BJ (cell line): ENCODE measurements around the gene ATP5PB. TPM values are rescaled to one million over a fixed set of nuclear protein-coding genes. Genes with fewer than 3 reads are reported as not detected.

Experiments
- CTCF ChIA-PET: fragments of 350-600 bp; formaldehyde crosslinking; extraction: SDS; loops from one replicate; lab custom pipeline; 2021; ENCODE audit warnings: antibody characterized with exemption, inconsistent platforms; lab: Yijun Ruan, JAX
- POLR2A ChIA-PET: fragments of 300-600 bp; sonication (Branson Sonifier 250); formaldehyde crosslinking; extraction: SDS; loops from one replicate; lab custom pipeline; 2021; ENCODE audit warnings: antibody characterized with exemption; lab: Charles Lee
- DNase-seq: peaks from one replicate; pipeline ENCODE4 v3.0.0-alpha.2; 2011; ENCODE audit warnings: low read depth
- H3K27me3 ChIP-seq: 2 replicates; pipeline ENCODE4 v1.6.0; 2011; ENCODE audit warnings: low read length; ENCODE audit not compliant: control insufficient read depth, insufficient read depth
- H3K36me3 ChIP-seq: 2 replicates; pipeline ENCODE4 v1.5.1; 2011; ENCODE audit warnings: low read length; ENCODE audit not compliant: control insufficient read depth, insufficient read depth
- H3K4me3 ChIP-seq: 2 replicates; pipeline ENCODE4 v1.5.1; 2011; ENCODE audit warnings: low read depth, mild to moderate bottlenecking, control low read depth, low read length
- polyA plus RNA-seq: library from polyadenylated mRNA; depleted of rRNA; stranded (reverse); fragments of >200 nt; gene quantifications from 2 replicates; pipeline ENCODE4 v1.2.3, GENCODE V29; 2011; rRNA removed
- small RNA-seq: library from RNA; depleted of rRNA; stranded (forward); fragments of <200 nt; gene quantifications from one replicate; pipeline ENCODE3, GENCODE V24; 2012; ENCODE audit warnings: low replicate concordance, low read depth; ENCODE audit not compliant: insufficient read length
- TF ChIP-seq, protein P1 (sequence below): IDR thresholded peaks from 2 replicates; pipeline ENCODE4 v1.5.1; 2011; ENCODE audit warnings: low read depth, mild to moderate bottlenecking, control low read depth, inconsistent platforms, low read length, moderate library complexity; ENCODE audit not compliant: insufficient read depth

Gene ATP5PB
- polyA plus RNA-seq, 1 experiment, result 224 TPM

GRCh38 chr1:111509997-111510375 lies 60.7 kb downstream of the ATP5PB start:
- TF ChIP-seq, protein P1, sequence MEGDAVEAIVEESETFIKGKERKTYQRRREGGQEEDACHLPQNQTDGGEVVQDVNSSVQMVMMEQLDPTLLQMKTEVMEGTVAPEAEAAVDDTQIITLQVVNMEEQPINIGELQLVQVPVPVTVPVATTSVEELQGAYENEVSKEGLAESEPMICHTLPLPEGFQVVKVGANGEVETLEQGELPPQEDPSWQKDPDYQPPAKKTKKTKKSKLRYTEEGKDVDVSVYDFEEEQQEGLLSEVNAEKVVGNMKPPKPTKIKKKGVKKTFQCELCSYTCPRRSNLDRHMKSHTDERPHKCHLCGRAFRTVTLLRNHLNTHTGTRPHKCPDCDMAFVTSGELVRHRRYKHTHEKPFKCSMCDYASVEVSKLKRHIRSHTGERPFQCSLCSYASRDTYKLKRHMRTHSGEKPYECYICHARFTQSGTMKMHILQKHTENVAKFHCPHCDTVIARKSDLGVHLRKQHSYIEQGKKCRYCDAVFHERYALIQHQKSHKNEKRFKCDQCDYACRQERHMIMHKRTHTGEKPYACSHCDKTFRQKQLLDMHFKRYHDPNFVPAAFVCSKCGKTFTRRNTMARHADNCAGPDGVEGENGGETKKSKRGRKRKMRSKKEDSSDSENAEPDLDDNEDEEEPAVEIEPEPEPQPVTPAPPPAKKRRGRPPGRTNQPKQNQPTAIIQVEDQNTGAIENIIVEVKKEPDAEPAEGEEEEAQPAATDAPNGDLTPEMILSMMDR, result no peak
- ChIA-PET CTCF (interaction anchor here (1.5 to 3.0 kb wide), 2 partner anchors 8 to 91 kb away, joined by 3 to 38 read pairs; no protein-coding TSS in a partner anchor), POLR2A (no interaction called here)

GRCh38 chr1:111511370-111511769 lies 62.1 kb downstream of the ATP5PB start:
- ChIA-PET CTCF (no interaction called here), POLR2A (no interaction called here)
- TF ChIP-seq, protein P1, result no peak
- no peak overlapping the region for H3K4me3 ChIP-seq
- H3K36me3 ChIP-seq, result no peaks in the 10 kb centered on the region
- H3K27me3 ChIP-seq, result no peaks in the 10 kb centered on the region
- DNase-seq, result no peak

More at GRCh38 chr1:111509997-111510375, 60.7 kb downstream of the ATP5PB start:
- Histone ChIP-seq H3K4me3 (no peak overlapping the region), H3K27me3 (no peaks in the 10 kb centered on the region), H3K36me3 (no peaks in the 10 kb centered on the region)
- no peak for DNase-seq

Small RNAs within 50 kb of the gene (small RNA-seq; reads per million reads assigned to genes)
- gene RF00019, result not detected
- not detected for gene RNU6-792P

Other genes starting within 250 kb of the ATP5PB start
- 3.9 and 4.1 TPM in 2 replicates for gene DENND2D, start 248.8 kb upstream of the ATP5PB start, polyA plus RNA-seq
- 0.05 and 0.25 TPM in 2 replicates for gene CHI3L2, start 221.8 kb upstream of the ATP5PB start, polyA plus RNA-seq
- not detected in 2 replicates for gene CHIA, start 158.6 kb upstream of the ATP5PB start, polyA plus RNA-seq
- 0.83 and 1.0 TPM in 2 replicates for gene OVGP1, start 21.7 kb upstream of the ATP5PB start, polyA plus RNA-seq
- 62.8 and 104 TPM in 2 replicates for gene WDR77, start 208 bp upstream of the ATP5PB start, polyA plus RNA-seq
- gene C1orf162, start 24.5 kb downstream of the ATP5PB start, polyA plus RNA-seq, result 0.48 and 0.71 TPM in 2 replicates
- gene ADORA3, start 54.2 kb downstream of the ATP5PB start, polyA plus RNA-seq, result not detected in 2 replicates
- gene TMIGD3, start 54.2 kb downstream of the ATP5PB start, polyA plus RNA-seq, result not detected in 2 replicates
- gene RAP1A, start 170.3 kb downstream of the ATP5PB start, polyA plus RNA-seq, result 20.5 and 50.9 TPM in 2 replicates